H1 (cell line): ENCODE data around the gene KRABD2.

Experiments used
- FOSL1 ChIP-seq: IDR thresholded peaks from 2 replicates; pipeline ENCODE4 v1.6.1; 2011; ENCODE audit warnings: mild to moderate bottlenecking, low read depth, low read length, moderate library complexity; ENCODE audit not compliant: insufficient read depth
- GTF2F1 ChIP-seq: IDR thresholded peaks from 2 replicates; pipeline ENCODE4 v1.6.1; 2012; ENCODE audit warnings: low read depth, low read length, improper control_type of control experiment, borderline replicate concordance
- SIN3A ChIP-seq, 2 experiments: IDR thresholded peaks in 1 of 2; conservative IDR thresholded peaks in 1 of 2; 2 replicates each; pipeline ENCODE4 v1.6.1; 2011 to 2012; ENCODE audit warnings: low read length in 2 of 2, improper control_type of control experiment in 1 of 2, low read depth in 1 of 2, mild to moderate bottlenecking in 1 of 2
- SP2 ChIP-seq: IDR thresholded peaks from 2 replicates; pipeline ENCODE4 v1.6.1; 2012; ENCODE audit warnings: mild to moderate bottlenecking, low read length, inconsistent platforms
- TBP ChIP-seq: IDR thresholded peaks from 2 replicates; pipeline ENCODE4 v1.6.1; 2011; ENCODE audit warnings: low read depth, low read length, improper control_type of control experiment

KRABD2 gene

GRCh38 chr17:8339540-8339939, 37.0 kb downstream of the KRABD2 start, which contains the start of gene ODF4 (continued):
- no peak for TF ChIP-seq GTF2F1
- no peak for TF ChIP-seq FOSL1
- TF ChIP-seq TBP = no peak
- TF ChIP-seq SIN3A (conservative IDR thresholded peaks at IDR 0.05 in 1 of 2, IDR thresholded peaks at IDR 0.05 in 1 of 2; ENCODE audit: low read depth in 1 of 2, low read length in 2 of 2) = no peak
- no peak for TF ChIP-seq SP2
